Esophagus (tissue), 2 donors: ENCODE data around the gene DOK6. TPM values are rescaled to one million over a fixed set of nuclear protein-coding genes. Genes with fewer than 3 reads are reported as not detected.

Experiments
- H3K27ac ChIP-seq, 2 donors: one replicate each; pipeline ENCODE4 v1.5.1; 2013; ENCODE audit warnings: low read depth in 2 of 2, mild to moderate bottlenecking in 2 of 2, inconsistent platforms in 1 of 2, low read length in 1 of 2, moderate library complexity in 1 of 2
- H3K27me3 ChIP-seq, 2 donors: one replicate each; pipeline ENCODE4 v1.6.1; 2013; ENCODE audit warnings: low read length in 2 of 2, control low read depth in 1 of 2, mild to moderate bottlenecking in 1 of 2; ENCODE audit not compliant: insufficient read depth in 2 of 2, control insufficient read depth in 1 of 2
- H3K36me3 ChIP-seq, 2 donors: one replicate each; pipeline ENCODE4 v1.6.1; 2013; ENCODE audit warnings: low read length in 1 of 2; ENCODE audit not compliant: control insufficient read depth in 2 of 2, insufficient read depth in 2 of 2
- H3K4me1 ChIP-seq, 2 donors: one replicate each; pipeline ENCODE4 v1.6.1; 2013; ENCODE audit warnings: low read length in 1 of 2; ENCODE audit not compliant: control insufficient read depth in 2 of 2, insufficient read depth in 2 of 2
- H3K4me3 ChIP-seq, 2 donors: one replicate each; pipeline ENCODE4 v1.5.1; 2013; ENCODE audit warnings: low read length in 2 of 2, mild to moderate bottlenecking in 2 of 2, low read depth in 1 of 2, moderate library complexity in 1 of 2
- H3K9me3 ChIP-seq, 2 donors: one replicate each; pipeline ENCODE4 v1.6.1; 2013; ENCODE audit warnings: mild to moderate bottlenecking in 2 of 2, low read depth in 1 of 2, low read length in 1 of 2, moderate library complexity in 1 of 2; ENCODE audit not compliant: control insufficient read depth in 2 of 2, insufficient read depth in 1 of 2
- WGBS, 2 donors: extraction: QIAGEN DNeasy Blood & Tissue Kit; methylation state at CpG; one replicate each; pipeline ENCODE4 v1.1.7; 2013; 5-methylcytosine and 5-hydroxymethylcytosine counted together
- polyA plus RNA-seq, 2 donors: library from polyadenylated mRNA; stranded (reverse); fragments of 200-250 nt; gene quantifications; one replicate each; pipeline ENCODE4 v1.2.3, GENCODE V29; 2013
- donor health status: healthy with polysubstance abuse.
- donor health status: Bipolar disorder and iron deficiency.

DOK6 gene
- polyA plus RNA-seq, 2 donors = 0.07 to 0.10 TPM

DNA sequence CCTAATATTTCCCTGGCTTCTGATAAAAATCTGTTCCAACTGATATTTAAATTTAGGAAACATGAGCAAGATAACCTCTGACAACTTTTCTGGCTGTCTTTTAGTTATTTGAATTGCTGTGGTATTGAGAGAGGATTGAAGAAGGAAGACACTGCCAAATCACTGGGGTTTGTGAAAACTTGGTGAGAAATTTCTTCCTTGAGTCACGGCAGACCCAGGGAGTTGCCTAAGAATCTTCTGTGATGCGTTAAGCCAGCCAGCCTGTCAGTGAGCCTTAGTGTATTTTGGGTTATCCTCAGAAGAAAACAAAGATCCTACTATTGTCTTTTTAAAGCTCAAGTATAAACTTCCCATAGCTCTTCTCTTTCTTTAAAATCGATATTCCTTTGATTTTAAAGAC, 17.5 kb upstream of the DOK6 start:
- no peaks in the 10 kb centered on the region for H3K36me3 ChIP-seq
- H3K4me1 ChIP-seq = no peaks in the 10 kb centered on the region
- no peaks in the 10 kb centered on the region for H3K9me3 ChIP-seq
- H3K27ac ChIP-seq = no peak overlapping the region
- no peaks in the 10 kb centered on the region for H3K27me3 ChIP-seq
- 47 to 48% methylated on average over 3 of the region's 3 CpGs for WGBS, 2 donors
- no peak overlapping the region for H3K4me3 ChIP-seq

GRCh38 chr18:69387186-69387585, 13.5 kb upstream of the DOK6 start:
- no peaks in the 10 kb centered on the region for H3K4me1 ChIP-seq
- no peaks in the 10 kb centered on the region for H3K36me3 ChIP-seq
- no peak overlapping the region for H3K4me3 ChIP-seq
- no peaks in the 10 kb centered on the region for H3K27me3 ChIP-seq
- H3K27ac ChIP-seq = no peak overlapping the region
- no peaks in the 10 kb centered on the region for H3K9me3 ChIP-seq
- WGBS, 2 donors = 51 to 64% methylated on average over 2 of the region's 2 CpGs

- Histone ChIP-seq H3K36me3 (no peaks in the 10 kb centered on the region), H3K9me3 (no peaks in the 10 kb centered on the region), H3K4me3 (no peak overlapping the region), H3K27ac (no peak overlapping the region), H3K27me3 (no peaks in the 10 kb centered on the region), H3K4me1 (no peaks in the 10 kb centered on the region)
- 72 to 94% methylated on average over 1 of the region's 1 CpG for WGBS, 2 donors
Observed at GRCh38 chr18:69388222-69388621, 12.5 kb upstream of the DOK6 start.

DNA sequence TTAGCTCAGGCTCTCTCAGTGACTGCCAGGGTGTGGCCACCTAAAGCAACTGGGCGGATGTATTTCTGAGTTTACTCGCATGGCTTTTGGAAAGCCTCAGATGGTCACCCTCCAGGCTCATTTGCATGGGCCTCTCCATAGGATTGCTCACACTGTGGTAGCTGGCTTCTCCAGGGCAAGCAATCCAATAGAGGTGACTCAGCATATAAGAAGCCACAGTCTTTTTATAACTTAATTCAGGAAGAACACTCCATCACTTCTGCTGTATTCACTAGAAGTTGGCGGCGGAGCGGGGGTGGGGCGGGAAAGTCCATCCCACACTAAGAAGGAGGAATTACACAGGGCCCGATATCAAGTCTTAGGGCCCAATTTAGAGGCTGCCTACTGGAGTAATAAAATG, 3.6 kb upstream of the DOK6 start:
- no peak overlapping the region for H3K4me3 ChIP-seq
- WGBS, 2 donors = 92 to 95% methylated on average over 7 of the region's 7 CpGs
- no peaks in the 10 kb centered on the region for H3K36me3 ChIP-seq
- H3K4me1 ChIP-seq = peaks cover 8 to 14% of the 10 kb centered on the region in 2 donors
- no peak overlapping the region for H3K27ac ChIP-seq
- H3K27me3 ChIP-seq = peaks cover 7 to 11% of the 10 kb centered on the region in 2 donors
- peaks cover 0 to 2% of the 10 kb centered on the region in 2 donors for H3K9me3 ChIP-seq

- 62 to 68% methylated on average over 3 of the region's 3 CpGs for WGBS, 2 donors
- peaks cover 0 to 2% of the 10 kb centered on the region in 2 donors for H3K9me3 ChIP-seq
Observed at GRCh38 chr18:69399253-69399652, 1.4 kb upstream of the DOK6 start.

DNA sequence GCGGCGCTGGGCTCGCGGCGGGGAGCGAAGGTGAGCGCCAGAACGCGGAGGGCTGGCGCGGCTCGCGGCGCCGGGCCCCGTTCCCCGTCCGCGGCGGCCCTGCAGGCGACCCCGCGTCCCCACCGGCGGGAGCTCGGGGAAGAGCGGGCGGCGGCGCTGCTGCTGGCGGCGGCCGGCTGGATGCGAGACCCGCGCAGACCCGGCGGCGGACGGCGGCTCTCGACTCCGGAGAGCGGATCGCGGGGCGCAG, 213 bp downstream of the DOK6 start:
- Histone ChIP-seq H3K4me1 (peaks cover 8 to 15% of the 10 kb centered on the region in 2 donors), H3K27me3 (peaks cover 7 to 11% of the 10 kb centered on the region in 2 donors), H3K27ac (no peak overlapping the region), H3K36me3 (no peaks in the 10 kb centered on the region), H3K4me3 (peak overlapping the region; percentile 44 to 51), H3K9me3 (peaks cover 0 to 2% of the 10 kb centered on the region in 2 donors)
- WGBS, 2 donors = 2 to 3% methylated on average over 19 to 47 of the region's 47 CpGs

More at GRCh38 chr18:69399253-69399652, 1.4 kb upstream of the DOK6 start:
- H3K4me1 ChIP-seq = peaks cover 8 to 15% of the 10 kb centered on the region in 2 donors
- no peaks in the 10 kb centered on the region for H3K36me3 ChIP-seq
- peaks cover 7 to 11% of the 10 kb centered on the region in 2 donors for H3K27me3 ChIP-seq
- H3K4me3 ChIP-seq = no peak overlapping the region
- no peak overlapping the region for H3K27ac ChIP-seq

- 2 to 3% methylated on average over 66 of the region's 66 CpGs for WGBS, 2 donors
- H3K4me3 ChIP-seq = peak overlapping the region; percentile 44 to 51
- peaks cover 7 to 11% of the 10 kb centered on the region in 2 donors for H3K27me3 ChIP-seq
Observed at GRCh38 chr18:69401226-69401971, 711 bp downstream of the DOK6 start.

DNA sequence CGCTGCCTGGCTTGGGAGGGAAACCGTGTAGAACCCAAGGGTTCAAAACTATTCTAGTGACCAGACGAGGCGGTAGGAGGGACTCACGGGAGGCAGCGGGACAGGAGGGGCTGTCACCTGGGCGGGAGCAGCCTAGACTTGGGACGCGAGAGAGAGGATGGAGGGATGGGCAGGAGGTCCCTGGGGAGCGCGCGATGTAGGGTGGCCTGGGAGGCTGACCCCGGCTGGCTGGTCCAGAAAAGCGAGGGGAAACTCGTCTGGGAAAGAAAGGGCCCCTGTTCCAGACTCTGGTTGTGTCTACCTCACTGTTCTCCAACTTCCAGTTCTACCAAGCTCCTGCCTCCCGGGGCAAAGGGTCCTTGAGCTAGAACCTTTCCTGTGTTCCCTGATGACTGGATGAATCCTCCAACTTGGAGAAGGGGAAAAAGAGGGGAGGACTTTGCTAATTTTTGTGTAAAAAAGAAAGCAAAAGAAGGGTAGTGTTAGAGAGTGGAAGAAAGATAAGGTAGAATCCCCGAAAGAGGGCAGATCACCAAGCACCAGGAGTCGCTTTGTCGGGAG, 1.4 kb downstream of the DOK6 start:
- Histone ChIP-seq H3K4me3 (peak overlapping the region; percentile 26 to 51), H3K27ac (no peak overlapping the region)
- 10 to 14% methylated on average over 19 of the region's 19 CpGs for WGBS, 2 donors

More at GRCh38 chr18:69401226-69401971, 711 bp downstream of the DOK6 start:
- no peak overlapping the region for H3K27ac ChIP-seq
- peaks cover 0 to under 1% of the 10 kb centered on the region in 2 donors for H3K9me3 ChIP-seq
- peaks cover 8 to 15% of the 10 kb centered on the region in 2 donors for H3K4me1 ChIP-seq
- H3K36me3 ChIP-seq = no peaks in the 10 kb centered on the region

DNA sequence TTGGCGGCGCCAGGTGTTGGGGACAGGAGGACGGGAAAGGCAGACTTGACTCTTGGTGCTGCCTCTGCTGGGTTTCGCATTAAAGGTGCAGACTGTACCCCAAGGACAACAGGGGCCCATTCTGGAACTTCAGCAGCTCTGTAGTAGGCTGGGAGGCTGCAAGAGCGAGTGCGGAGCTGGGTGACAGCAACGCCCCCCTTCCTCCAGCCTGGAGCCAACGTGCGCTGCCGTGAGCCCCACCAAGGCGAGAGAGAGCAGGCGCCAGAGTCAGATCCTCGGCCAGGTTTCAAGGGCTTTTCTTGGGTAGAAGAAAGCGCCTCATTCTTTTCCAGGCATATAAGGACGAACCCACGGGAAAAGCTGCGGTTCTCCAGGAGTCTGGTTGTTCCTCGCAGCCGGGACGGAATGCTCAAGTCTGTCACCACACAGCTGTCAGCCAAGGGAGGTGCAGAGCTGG, 1.9 kb downstream of the DOK6 start:
- no peak overlapping the region for H3K27ac ChIP-seq
- peaks cover 7 to 11% of the 10 kb centered on the region in 2 donors for H3K27me3 ChIP-seq
- H3K36me3 ChIP-seq = no peaks in the 10 kb centered on the region
- WGBS, 2 donors = 19 to 22% methylated on average over 20 of the region's 20 CpGs
- peaks cover 8 to 15% of the 10 kb centered on the region in 2 donors for H3K4me1 ChIP-seq
- H3K4me3 ChIP-seq = no peak overlapping the region
- no peaks in the 10 kb centered on the region for H3K9me3 ChIP-seq

More for the DNA sequence above, 1.4 kb downstream of the DOK6 start:
- Histone ChIP-seq H3K36me3 (no peaks in the 10 kb centered on the region), H3K4me1 (peaks cover 8 to 15% of the 10 kb centered on the region in 2 donors), H3K27me3 (peaks cover 7 to 11% of the 10 kb centered on the region in 2 donors), H3K9me3 (no peaks in the 10 kb centered on the region)

- H3K4me1 ChIP-seq = no peaks in the 10 kb centered on the region
- WGBS, 2 donors = 44 to 67% methylated on average over 1 of the region's 1 CpG
- H3K36me3 ChIP-seq = no peaks in the 10 kb centered on the region
- no peaks in the 10 kb centered on the region for H3K9me3 ChIP-seq
- no peak overlapping the region for H3K4me3 ChIP-seq
- H3K27ac ChIP-seq = no peak overlapping the region
- H3K27me3 ChIP-seq = no peaks in the 10 kb centered on the region
Observed at GRCh38 chr18:69408522-69408921, 7.8 kb downstream of the DOK6 start.
